HCT116 (cell line): ENCODE results near the gene F11R. TPM values are rescaled to one million over a fixed set of nuclear protein-coding genes. Genes with fewer than 3 reads are reported as not detected.

Source experiments
- ATAC-seq: fragments of 200-7000 bp; cut with Tn5 transposase; 2 replicates; pipeline ENCODE4 v1.9.1; 2020; ENCODE audit warnings: mild to moderate bottlenecking, moderate library complexity
- BruUV-seq: library from RNA; stranded (reverse); fragments of 400-500 nt; replicated peaks from 2 replicates; lab custom pipeline; 2021; lab: Mats Ljungman, UMichigan
- CTCF ChIA-PET: fragments of 300-600 bp; sonication (Branson Sonifier 250); formaldehyde crosslinking; loops from one replicate; lab custom pipeline; 2021; ENCODE audit warnings: antibody characterized with exemption; lab: Charles Lee
- POLR2A ChIA-PET: fragments of 300-600, 350-600 bp; sonication (Branson Sonifier 250); formaldehyde crosslinking; loops from one replicate; lab custom pipeline; 2021; ENCODE audit warnings: antibody characterized with exemption; lab: Charles Lee
- RAD21 ChIA-PET, 2 experiments: fragments of 300-600 bp; sonication (Branson Sonifier 250); formaldehyde crosslinking; loops; one replicate each; lab custom pipeline; 2023; ENCODE audit warnings: low total read pairs in 2 of 2; ENCODE audit not compliant: uncharacterized antibody in 2 of 2, unreplicated experiment in 2 of 2, low non-redundant PET in 1 of 2; lab: Charles Lee
- DNase-seq: peaks from one replicate; pipeline ENCODE4 v3.0.0-alpha.2; 2010; ENCODE audit warnings: low read depth, low spot score
- H2AFZ ChIP-seq: fragments of 200-600 bp; shearing (Covaris generic), sonication (generic); 2 replicates; pipeline ENCODE4 v1.6.1; 2017; ENCODE audit warnings: low read depth, mixed run types, mixed read lengths, antibody characterized with exemption, low read length; ENCODE audit not compliant: poor library complexity, severe bottlenecking
- H3K27ac ChIP-seq: 2 replicates; pipeline ENCODE4 v1.5.1; 2012; ENCODE audit warnings: low read depth, low read length
- H3K27me3 ChIP-seq: fragments of 200-600 bp; sonication (generic); 2 replicates; pipeline ENCODE4 v1.6.1; 2016; ENCODE audit warnings: mixed run types, low read length, mixed read lengths; ENCODE audit not compliant: insufficient read depth
- H3K36me3 ChIP-seq, 2 experiments: fragments of 200-500 bp in 1 of 2; fragments of 200-600 bp in 1 of 2; sonication (Bioruptor generic) in 1 of 2; sonication (generic) in 1 of 2; 2 replicates each; pipeline versions ENCODE4 v1.5.1 to v1.6.1; 2014 to 2016; ENCODE audit warnings: low read length in 2 of 2, inconsistent platforms in 1 of 2, mixed read lengths in 1 of 2, mixed run types in 1 of 2; ENCODE audit not compliant: insufficient read depth in 2 of 2, control insufficient read depth in 1 of 2
- H3K4me1 ChIP-seq, 2 experiments: fragments of 200-600 bp in 1 of 2; sonication (generic) in 1 of 2; 2 replicates each; pipeline versions ENCODE4 v1.5.1 to v1.6.1; 2012 to 2017; ENCODE audit warnings: low read length in 2 of 2, inconsistent platforms in 1 of 2, mild to moderate bottlenecking in 1 of 2, mixed read lengths in 1 of 2, mixed run types in 1 of 2, moderate library complexity in 1 of 2; ENCODE audit not compliant: insufficient read depth in 2 of 2, control insufficient read depth in 1 of 2
- H3K4me2 ChIP-seq: fragments of 200-600 bp; sonication (generic); 2 replicates; pipeline ENCODE4 v1.6.1; 2017; ENCODE audit warnings: mixed run types, low read length, mixed read lengths
- H3K4me3 ChIP-seq, 2 experiments: fragments of 200-600 bp in 1 of 2; sonication (generic) in 1 of 2; replicated peaks in 1 of 2; 2 replicates each; pipeline ENCODE4 v1.5.1; 2011 to 2016; ENCODE audit warnings: low read length in 2 of 2, control low read depth in 1 of 2, low read depth in 1 of 2, mild to moderate bottlenecking in 1 of 2, mixed read lengths in 1 of 2, mixed run types in 1 of 2
- H3K79me2 ChIP-seq: fragments of 200-600 bp; sonication (generic); 2 replicates; pipeline ENCODE4 v1.6.1; 2017; ENCODE audit warnings: mild to moderate bottlenecking, mixed run types, low read length, moderate library complexity, mixed read lengths; ENCODE audit not compliant: insufficient read depth
- H3K9ac ChIP-seq: fragments of 200-600 bp; sonication (generic); 2 replicates; pipeline ENCODE4 v1.6.1; 2016; ENCODE audit warnings: low read length, mixed read lengths
- H3K9me2 ChIP-seq: fragments of 200-600 bp; sonication (generic), shearing (Covaris generic); 2 replicates; pipeline ENCODE4 v1.6.1; 2017; ENCODE audit warnings: mixed run types, mild to moderate bottlenecking, moderate library complexity; ENCODE audit not compliant: insufficient read depth
- H3K9me3 ChIP-seq, 2 experiments: fragments of 200-500 bp in 1 of 2; fragments of 200-600 bp in 1 of 2; sonication (Bioruptor generic) in 1 of 2; sonication (generic) in 1 of 2; 2 replicates each; pipeline ENCODE4 v1.6.1; 2014 to 2017; ENCODE audit warnings: low read length in 2 of 2, mixed read lengths in 2 of 2, inconsistent platforms in 1 of 2, low read depth in 1 of 2, mild to moderate bottlenecking in 1 of 2, mixed run types in 1 of 2, moderate library complexity in 1 of 2; ENCODE audit not compliant: control insufficient read depth in 1 of 2, insufficient read depth in 1 of 2
- H4K20me1 ChIP-seq: fragments of 200-600 bp; sonication (generic), shearing (Covaris generic); 2 replicates; pipeline ENCODE4 v1.6.1; 2017; ENCODE audit warnings: mixed run types, mild to moderate bottlenecking, moderate library complexity; ENCODE audit not compliant: insufficient read depth
- CEBPB ChIP-seq: IDR thresholded peaks from 2 replicates; pipeline ENCODE4 v1.6.1; 2012; ENCODE audit warnings: low read depth
- EGR1 ChIP-seq: IDR thresholded peaks from 2 replicates; pipeline ENCODE4 v1.6.1; 2012; ENCODE audit warnings: low read depth
- ELF1 ChIP-seq: IDR thresholded peaks from 2 replicates; pipeline ENCODE4 v1.6.1; 2012; ENCODE audit warnings: low read depth, borderline replicate concordance
- EZH2phosphoT487 ChIP-seq: fragments of 200-600 bp; IDR thresholded peaks from 2 replicates; pipeline ENCODE4 v1.6.1; 2018; ENCODE audit warnings: antibody characterized with exemption, borderline replicate concordance
- MAX ChIP-seq: IDR thresholded peaks from 2 replicates; pipeline ENCODE4 v1.6.1; 2012
- POLR2A ChIP-seq: IDR thresholded peaks from 2 replicates; pipeline ENCODE4 v1.7.0; 2011; ENCODE audit warnings: borderline replicate concordance; ENCODE audit not compliant: insufficient read depth, insufficient read length; ENCODE audit errors: extremely low read depth
- POLR2AphosphoS5 ChIP-seq: IDR thresholded peaks from 2 replicates; pipeline ENCODE4 v1.6.1; 2011; ENCODE audit warnings: mild to moderate bottlenecking, low read depth, low read length, moderate library complexity
- RAD21 ChIP-seq: IDR thresholded peaks from 2 replicates; pipeline ENCODE4 v1.6.1; 2012; ENCODE audit warnings: low read depth, mild to moderate bottlenecking
- SRF ChIP-seq: IDR thresholded peaks from 2 replicates; pipeline ENCODE4 v1.6.1; 2012; ENCODE audit warnings: low read depth
- TCF7L2 ChIP-seq: IDR thresholded peaks from 2 replicates; pipeline ENCODE4 v1.7.0; 2011; ENCODE audit warnings: borderline replicate concordance, inconsistent platforms; ENCODE audit not compliant: insufficient read depth, insufficient read length; ENCODE audit errors: extremely low read depth
- YY1 ChIP-seq: IDR thresholded peaks from 2 replicates; pipeline ENCODE4 v1.6.1; 2011; ENCODE audit warnings: low read length, low read depth, moderate library complexity, mild to moderate bottlenecking; ENCODE audit not compliant: insufficient replicate concordance; ENCODE audit errors: extremely low read depth
- intact Hi-C: fragments of 100-400 bp; cut with micrococcal nuclease; formaldehyde crosslinking; loops from 2 replicates; pipeline ENCODE4 v1.10.0; 2022
- total RNA-seq: library from RNA; stranded (reverse); gene quantifications from one replicate; pipeline ENCODE4 v1.2.1, GENCODE V29; 2021; ENCODE audit not compliant: unreplicated experiment
- TF ChIP-seq, protein P1 (sequence below): IDR thresholded peaks from 2 replicates; pipeline ENCODE4 v1.6.1; 2012; ENCODE audit warnings: low read depth
- TF ChIP-seq, protein P2 (sequence below), 3 experiments: fragments of 200-600 bp in 1 of 3; sonication (generic) in 1 of 3; IDR thresholded peaks in 2 of 3; conservative IDR thresholded peaks in 1 of 3; 2 replicates each; pipeline ENCODE4 v1.5.1; 2012 to 2017; ENCODE audit warnings: low read depth in 2 of 3, low read length in 2 of 3, antibody characterized with exemption in 1 of 3, borderline replicate concordance in 1 of 3, control low read depth in 1 of 3, mild to moderate bottlenecking in 1 of 3, mixed read lengths in 1 of 3, mixed run types in 1 of 3, moderate library complexity in 1 of 3; ENCODE audit not compliant: insufficient read depth in 1 of 3

F11R gene
- total RNA-seq, 1 experiment from 2014 or later = 86.7 TPM

GRCh38 chr1:161059293-161059692, 38.3 kb upstream of the F11R start (continued):
- TF ChIP-seq, protein P1, sequence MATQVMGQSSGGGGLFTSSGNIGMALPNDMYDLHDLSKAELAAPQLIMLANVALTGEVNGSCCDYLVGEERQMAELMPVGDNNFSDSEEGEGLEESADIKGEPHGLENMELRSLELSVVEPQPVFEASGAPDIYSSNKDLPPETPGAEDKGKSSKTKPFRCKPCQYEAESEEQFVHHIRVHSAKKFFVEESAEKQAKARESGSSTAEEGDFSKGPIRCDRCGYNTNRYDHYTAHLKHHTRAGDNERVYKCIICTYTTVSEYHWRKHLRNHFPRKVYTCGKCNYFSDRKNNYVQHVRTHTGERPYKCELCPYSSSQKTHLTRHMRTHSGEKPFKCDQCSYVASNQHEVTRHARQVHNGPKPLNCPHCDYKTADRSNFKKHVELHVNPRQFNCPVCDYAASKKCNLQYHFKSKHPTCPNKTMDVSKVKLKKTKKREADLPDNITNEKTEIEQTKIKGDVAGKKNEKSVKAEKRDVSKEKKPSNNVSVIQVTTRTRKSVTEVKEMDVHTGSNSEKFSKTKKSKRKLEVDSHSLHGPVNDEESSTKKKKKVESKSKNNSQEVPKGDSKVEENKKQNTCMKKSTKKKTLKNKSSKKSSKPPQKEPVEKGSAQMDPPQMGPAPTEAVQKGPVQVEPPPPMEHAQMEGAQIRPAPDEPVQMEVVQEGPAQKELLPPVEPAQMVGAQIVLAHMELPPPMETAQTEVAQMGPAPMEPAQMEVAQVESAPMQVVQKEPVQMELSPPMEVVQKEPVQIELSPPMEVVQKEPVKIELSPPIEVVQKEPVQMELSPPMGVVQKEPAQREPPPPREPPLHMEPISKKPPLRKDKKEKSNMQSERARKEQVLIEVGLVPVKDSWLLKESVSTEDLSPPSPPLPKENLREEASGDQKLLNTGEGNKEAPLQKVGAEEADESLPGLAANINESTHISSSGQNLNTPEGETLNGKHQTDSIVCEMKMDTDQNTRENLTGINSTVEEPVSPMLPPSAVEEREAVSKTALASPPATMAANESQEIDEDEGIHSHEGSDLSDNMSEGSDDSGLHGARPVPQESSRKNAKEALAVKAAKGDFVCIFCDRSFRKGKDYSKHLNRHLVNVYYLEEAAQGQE = no peak
- TF ChIP-seq TCF7L2 = no peak

DNA sequence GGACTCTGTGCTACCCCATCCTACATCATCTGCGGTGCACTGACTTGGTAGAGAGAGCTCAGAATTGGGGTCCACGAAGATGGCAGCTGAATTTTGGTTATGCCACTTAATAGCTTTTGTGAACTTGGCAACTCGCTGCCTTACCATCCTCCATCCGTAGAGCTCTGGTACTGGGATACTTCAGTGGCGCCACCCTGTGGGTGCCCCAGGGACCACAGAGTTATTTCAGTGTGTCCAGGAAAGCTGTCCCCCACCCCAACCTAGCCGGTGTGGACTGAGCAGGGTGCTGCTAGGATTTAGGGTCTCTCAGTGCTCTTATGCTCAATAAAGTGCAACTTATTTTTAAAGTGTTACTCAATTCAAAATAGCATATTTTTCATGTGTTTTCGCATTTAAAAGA, 33.9 kb upstream of the F11R start:
- BruUV-seq = no TSS peak
- Histone ChIP-seq H3K27me3 (no peaks in the 10 kb centered on the region), H3K4me3 (no peak overlapping the region)
- POLR2A ChIA-PET = interaction anchor here (0.6 to 1.4 kb wide), 2 partner anchors 8 to 9 kb away, joined by 3 to 6 read pairs; partner anchors contain the start of gene USF1
- CTCF ChIA-PET = interaction anchor here (0.8 to 1.3 kb wide), 2 partner anchors 9 to 17 kb away, joined by 3 to 5 read pairs; partner anchors contain the start of gene USF1
- TF ChIP-seq RAD21 (0 out of 2 replicates have a peak, but pooled peaks have one; percentile 13), TCF7L2 (no peak), EGR1 (no peak), ELF1 (no peak), MAX (no peak), YY1 (no peak), POLR2AphosphoS5 (no peak), CEBPB (no peak), POLR2A (no peak), SRF (no peak), EZH2phosphoT487 (no peak)
- TF ChIP-seq, protein P2, sequence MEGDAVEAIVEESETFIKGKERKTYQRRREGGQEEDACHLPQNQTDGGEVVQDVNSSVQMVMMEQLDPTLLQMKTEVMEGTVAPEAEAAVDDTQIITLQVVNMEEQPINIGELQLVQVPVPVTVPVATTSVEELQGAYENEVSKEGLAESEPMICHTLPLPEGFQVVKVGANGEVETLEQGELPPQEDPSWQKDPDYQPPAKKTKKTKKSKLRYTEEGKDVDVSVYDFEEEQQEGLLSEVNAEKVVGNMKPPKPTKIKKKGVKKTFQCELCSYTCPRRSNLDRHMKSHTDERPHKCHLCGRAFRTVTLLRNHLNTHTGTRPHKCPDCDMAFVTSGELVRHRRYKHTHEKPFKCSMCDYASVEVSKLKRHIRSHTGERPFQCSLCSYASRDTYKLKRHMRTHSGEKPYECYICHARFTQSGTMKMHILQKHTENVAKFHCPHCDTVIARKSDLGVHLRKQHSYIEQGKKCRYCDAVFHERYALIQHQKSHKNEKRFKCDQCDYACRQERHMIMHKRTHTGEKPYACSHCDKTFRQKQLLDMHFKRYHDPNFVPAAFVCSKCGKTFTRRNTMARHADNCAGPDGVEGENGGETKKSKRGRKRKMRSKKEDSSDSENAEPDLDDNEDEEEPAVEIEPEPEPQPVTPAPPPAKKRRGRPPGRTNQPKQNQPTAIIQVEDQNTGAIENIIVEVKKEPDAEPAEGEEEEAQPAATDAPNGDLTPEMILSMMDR (IDR thresholded peaks at IDR 0.05 in 2 of 3, conservative IDR thresholded peaks at IDR 0.05 in 1 of 3; ENCODE audit: borderline replicate concordance in 1 of 3, insufficient read depth in 1 of 3, low read depth in 2 of 3, low read length in 2 of 3) = peak in 2 of 3 experiments; percentile 34 to 44; a peak in 3 of 6 replicates
- TF ChIP-seq, protein P1 = no peak
- TF ChIP-seq, all 23 proteins: peak for 2
- no peaks in the 10 kb centered on the region for H3K36me3 ChIP-seq
- no peaks in the 10 kb centered on the region for H3K9me3 ChIP-seq
- no peaks in the 10 kb centered on the region for H3K9me2 ChIP-seq
- H4K20me1 ChIP-seq = no peaks in the 10 kb centered on the region
- no peak overlapping the region for H3K4me2 ChIP-seq
- no peak overlapping the region for H3K9ac ChIP-seq
- peaks cover 0 to 9% of the 10 kb centered on the region in 2 experiments; a peak in 2 of 4 replicates for H3K4me1 ChIP-seq
- RAD21 ChIA-PET = no interaction called here
- ATAC-seq (no peak), DNase-seq (no peak)
- no peaks in the 10 kb centered on the region for H3K79me2 ChIP-seq
- no peak overlapping the region for H3K27ac ChIP-seq
- intact Hi-C loops = no loop called here
- no peak overlapping the region for H2AFZ ChIP-seq
